NCI-H1417 (cell line): ENCODE measurements around the gene BDH1.
A peak's percentile ranks its signal among the peaks of the same experiment; 100 is the strongest.

Experiments
- DNase-seq, 3 experiments: peaks; one replicate each; lab custom pipeline; 2025; lab: John Stamatoyannopoulos, UW

BDH1 gene

GRCh38 chr3:197547306-197548011 lies 8.3 kb downstream of the BDH1 start:
- DNase-seq: no peak

- no peak for DNase-seq
Observed at GRCh38 chr3:197546307-197547085, 9.3 kb downstream of the BDH1 start.

GRCh38 chr3:197545571-197545970 lies 10.2 kb downstream of the BDH1 start:
- DNase-seq: no peak

- DNase-seq: no peak
Observed at GRCh38 chr3:197545101-197545500, 10.7 kb downstream of the BDH1 start.

- no peak for DNase-seq
Observed at GRCh38 chr3:197542741-197543454, 12.9 kb downstream of the BDH1 start.

- DNase-seq: no peak
Observed at GRCh38 chr3:197541756-197542539, 13.8 kb downstream of the BDH1 start.

GRCh38 chr3:197540961-197541377 lies 14.8 kb downstream of the BDH1 start:
- DNase-seq: no peak

GRCh38 chr3:197539651-197540051 lies 16.1 kb downstream of the BDH1 start:
- DNase-seq: peak in 2 of 3 experiments; percentile 36 to 59

GRCh38 chr3:197533927-197534725 lies 21.6 kb downstream of the BDH1 start:
- no peak for DNase-seq

- no peak for DNase-seq
Observed at GRCh38 chr3:197533396-197533795, 22.4 kb downstream of the BDH1 start.

GRCh38 chr3:197532388-197532787 lies 23.4 kb downstream of the BDH1 start:
- DNase-seq: no peak

GRCh38 chr3:197528190-197528589 lies 27.6 kb downstream of the BDH1 start:
- no peak for DNase-seq

GRCh38 chr3:197527569-197527968 lies 28.2 kb downstream of the BDH1 start:
- no peak for DNase-seq

- DNase-seq: no peak
Observed at GRCh38 chr3:197525706-197526105, 30.1 kb downstream of the BDH1 start.

- DNase-seq: no peak
Observed at GRCh38 chr3:197524128-197524527, 31.6 kb downstream of the BDH1 start.

GRCh38 chr3:197523526-197523925 lies 32.2 kb downstream of the BDH1 start:
- DNase-seq: no peak

- DNase-seq: no peak
Observed at GRCh38 chr3:197522881-197523441, 32.8 kb downstream of the BDH1 start.

GRCh38 chr3:197522183-197522715 lies 33.5 kb downstream of the BDH1 start:
- no peak for DNase-seq

GRCh38 chr3:197521277-197522182 lies 34.2 kb downstream of the BDH1 start:
- no peak for DNase-seq
